Keratinocyte (primary cell): ENCODE measurements around the gene SECTM1. TPM values are rescaled to one million over a fixed set of nuclear protein-coding genes. Genes with fewer than 3 reads are reported as not detected.
"Not testable (repeated sequence)": the region's sequence is repeated elsewhere in the genome, so short reads cannot be mapped to it uniquely, and the experiment has no call there.

Experiments
- DNase-seq: peaks from one replicate; pipeline ENCODE4 v3.0.0-alpha.2; 2011; ENCODE audit warnings: low read depth, missing footprints, low spot score
- FAIRE-seq: peaks from 2 replicates; lab custom pipeline; 2011; peaks lifted over from hg19 to GRCh38; lab: Jason Lieb, UNC
- H2AFZ ChIP-seq: 2 replicates; pipeline ENCODE4 v1.6.0; 2012; ENCODE audit warnings: low read length, control low read depth, inconsistent platforms; ENCODE audit not compliant: control insufficient read depth
- H3K27ac ChIP-seq: 2 replicates; pipeline ENCODE4 v1.5.1; 2011; ENCODE audit warnings: low read length; ENCODE audit not compliant: control insufficient read depth, insufficient read depth
- H3K27me3 ChIP-seq: 3 replicates; pipeline ENCODE4 v1.6.0; 2011; ENCODE audit warnings: low read length; ENCODE audit not compliant: control insufficient read depth, insufficient read depth; ENCODE audit errors: extremely low read depth
- H3K36me3 ChIP-seq, 2 experiments: 2 replicates in 1 of 2; 3 replicates in 1 of 2; pipeline ENCODE4 v1.5.1; 2011; ENCODE audit warnings: low read length in 2 of 2, mild to moderate bottlenecking in 1 of 2; ENCODE audit not compliant: control insufficient read depth in 2 of 2, insufficient read depth in 2 of 2; ENCODE audit errors: extremely low read depth in 1 of 2
- H3K4me1 ChIP-seq: 3 replicates; pipeline ENCODE4 v1.5.1; 2011; ENCODE audit warnings: low read length; ENCODE audit not compliant: control insufficient read depth, insufficient read depth; ENCODE audit errors: extremely low read depth
- H3K4me2 ChIP-seq: 3 replicates; pipeline ENCODE4 v1.6.0; 2011; ENCODE audit warnings: low read depth, low read length; ENCODE audit not compliant: control insufficient read depth, insufficient read depth; ENCODE audit errors: extremely low read depth
- H3K4me3 ChIP-seq, 3 experiments: fragments of 200-600 bp in 1 of 3; sonication (generic) in 1 of 3; 2 replicates in 2 of 3; 3 replicates in 1 of 3; pipeline ENCODE4 v1.5.1; 2011 to 2016; ENCODE audit warnings: low read length in 3 of 3, mild to moderate bottlenecking in 3 of 3, control low read depth in 2 of 3, inconsistent platforms in 1 of 3, low read depth in 1 of 3, mixed read lengths in 1 of 3, mixed run types in 1 of 3, moderate library complexity in 1 of 3; ENCODE audit not compliant: control insufficient read depth in 2 of 3, insufficient read depth in 2 of 3; ENCODE audit errors: extremely low read depth in 1 of 3
- H3K79me2 ChIP-seq: 2 replicates; pipeline ENCODE4 v1.6.0; 2012; ENCODE audit warnings: low read length; ENCODE audit not compliant: control insufficient read depth, insufficient read depth
- H3K9ac ChIP-seq: 3 replicates; pipeline ENCODE4 v1.6.0; 2011; ENCODE audit warnings: low read length; ENCODE audit not compliant: control insufficient read depth, insufficient read depth; ENCODE audit errors: extremely low read depth
- H3K9me1 ChIP-seq: 3 replicates; pipeline ENCODE4 v1.6.0; 2011; ENCODE audit warnings: low read length; ENCODE audit not compliant: control insufficient read depth, insufficient read depth; ENCODE audit errors: extremely low read depth
- H3K9me3 ChIP-seq: 2 replicates; pipeline ENCODE4 v1.5.1; 2012; ENCODE audit warnings: low read depth, low read length; ENCODE audit not compliant: control insufficient read depth
- H4K20me1 ChIP-seq: 3 replicates; pipeline ENCODE4 v1.6.0; 2011; ENCODE audit warnings: low read length; ENCODE audit not compliant: control insufficient read depth, insufficient read depth; ENCODE audit errors: extremely low read depth
- CTCF ChIP-seq, 3 experiments: IDR thresholded peaks in 1 of 3; conservative IDR thresholded peaks in 1 of 3; optimal IDR thresholded peaks in 1 of 3; 2 replicates in 2 of 3; 3 replicates in 1 of 3; pipeline versions ENCODE3 to v1.5.1; 2011; ENCODE audit warnings: low read length in 3 of 3, mild to moderate bottlenecking in 3 of 3, moderate library complexity in 2 of 3, control low read depth in 1 of 3, inconsistent platforms in 1 of 3; ENCODE audit not compliant: insufficient read depth in 2 of 3; ENCODE audit errors: extremely low read depth in 1 of 3
- EZH2 ChIP-seq: IDR thresholded peaks from one replicate; pipeline ENCODE4 v1.6.1; 2012; ENCODE audit warnings: inconsistent platforms, mild to moderate bottlenecking, low read length, moderate library complexity
- dilution Hi-C: fragments of 300-500 bp; cut with MboI; formaldehyde crosslinking; loops from one replicate; pipeline ENCODE4 v1.7.0; 2020; ENCODE audit warnings: low sequenced_read_pairs; ENCODE audit not compliant: extremely low pct_ligation_motif_present
- polyA minus RNA-seq, 3 experiments: library from RNA; depleted of rRNA, polyadenylated mRNA; stranded (reverse); fragments of >200 nt; gene quantifications; 1 replicate in 1 of 3; 2 replicates in 1 of 3; 3 replicates in 1 of 3; pipeline ENCODE4 v1.2.3, GENCODE V29; 2011
- polyA plus RNA-seq, 5 experiments: library from polyadenylated mRNA; depleted of rRNA in 3 of 5; stranded (reverse) in 3 of 5; stranded (forward) in 1 of 5; unstranded in 1 of 5; fragments of >200 nt; gene quantifications; 1 replicate in 1 of 5; 2 replicates in 3 of 5; 3 replicates in 1 of 5; pipeline versions ENCODE4 v1.2.1 to v1.2.3, GENCODE V29; 2011 to 2012; ENCODE audit warnings: missing spikeins in 2 of 5, low read depth in 1 of 5, low replicate concordance in 1 of 5

Gene SECTM1
- polyA plus RNA-seq (1.7 to 2.2 TPM (median 2.0 TPM) in 3 replicates), polyA minus RNA-seq (2.5 to 4.9 TPM (median 3.7 TPM) in 3 replicates)
- polyA plus RNA-seq (2011; ENCODE audit: low read depth) = not detected
- 0.85 and 2.5 TPM in 2 replicates for polyA plus RNA-seq (2011; cell fraction: cytosol; rRNA removed)
- polyA plus RNA-seq (2011; cell fraction: nucleus; rRNA removed) = 1.5 and 2.5 TPM in 2 replicates
- 0.78 and 3.3 TPM in 2 replicates for polyA plus RNA-seq (2012; ENCODE audit: low replicate concordance)
- 9.6 TPM for polyA minus RNA-seq (2011; cell fraction: cytosol; rRNA and poly(A)+ RNA removed)
- 1.6 and 2.8 TPM in 2 replicates for polyA minus RNA-seq (2011; cell fraction: nucleus; rRNA and poly(A)+ RNA removed)

GRCh38 chr17:82333279-82334171 lies at the start of gene SECTM1:
SECTM1 (minus strand) TSS chr17:82333766; CDS start chr17:82327240, 6,526 bp downstream.
- Histone ChIP-seq H3K27ac (peak within 1 kb of the TSS; percentile 36), H2AFZ (peak within 1 kb of the TSS; percentile 19), H3K9me3 (no peaks in the 10 kb centered on the region), H3K79me2 (no peaks in the 10 kb centered on the region), H3K9me1 (no peaks in the 10 kb centered on the region), H3K4me3 (peak within 1 kb of the TSS; percentile 29 to 66 (median 56)), H3K9ac (peak within 1 kb of the TSS; percentile 67), H4K20me1 (no peaks in the 10 kb centered on the region), H3K4me1 (peaks cover 46% of the 10 kb centered on the region), H3K27me3 (peaks cover 26% of the 10 kb centered on the region), H3K36me3 (no peaks in the 10 kb centered on the region), H3K4me2 (peak within 1 kb of the TSS; percentile 90)
- no peak for DNase-seq
- dilution Hi-C loops = no loop called here
- TF ChIP-seq EZH2 (no peak), CTCF (optimal IDR thresholded peaks at IDR 0.05 in 1 of 3, IDR thresholded peaks at IDR 0.05 in 1 of 3, conservative IDR thresholded peaks at IDR 0.05 in 1 of 3; ENCODE audit: extremely low read depth in 1 of 3, insufficient read depth in 2 of 3, low read length in 3 of 3) (no peak)
- no peak for FAIRE-seq

GRCh38 chr17:82382933-82383255 lies 49.3 kb upstream of the SECTM1 start:
- H3K79me2 ChIP-seq = no peaks in the 10 kb centered on the region
- H3K4me2 ChIP-seq = no peak overlapping the region
- no peak for DNase-seq
- dilution Hi-C loops = no loop called here
- H3K4me3 ChIP-seq = no peak overlapping the region
- H3K36me3 ChIP-seq = no peaks in the 10 kb centered on the region
- H3K9me3 ChIP-seq = no peaks in the 10 kb centered on the region
- no peaks in the 10 kb centered on the region for H3K9me1 ChIP-seq
- no peak for FAIRE-seq
- peaks cover 77% of the 10 kb centered on the region for H3K27me3 ChIP-seq
- TF ChIP-seq CTCF (optimal IDR thresholded peaks at IDR 0.05 in 1 of 3, IDR thresholded peaks at IDR 0.05 in 1 of 3, conservative IDR thresholded peaks at IDR 0.05 in 1 of 3; ENCODE audit: extremely low read depth in 1 of 3, insufficient read depth in 2 of 3, low read length in 3 of 3) = no peak
- no peak for TF ChIP-seq EZH2
- no peak overlapping the region for H3K9ac ChIP-seq
- no peak overlapping the region for H2AFZ ChIP-seq
- no peak overlapping the region for H3K27ac ChIP-seq
- H4K20me1 ChIP-seq = no peaks in the 10 kb centered on the region
- peaks cover 12% of the 10 kb centered on the region for H3K4me1 ChIP-seq

- H3K4me2 ChIP-seq, FAIRE-seq, H3K9ac ChIP-seq, DNase-seq, dilution Hi-C loops, H4K20me1 ChIP-seq, H3K9me1 ChIP-seq, H2AFZ ChIP-seq, H3K4me3 ChIP-seq, H3K9me3 ChIP-seq, H3K79me2 ChIP-seq, H3K36me3 ChIP-seq, H3K27ac ChIP-seq: not testable (repeated sequence)
- Histone ChIP-seq H3K4me1 (peaks cover 12% of the 10 kb centered on the region), H3K27me3 (peaks cover 74% of the 10 kb centered on the region)
Measured at GRCh38 chr17:82382220-82382932, 48.8 kb upstream of the SECTM1 start.
